ENCODE data around the gene SBNO2.

SBNO2 gene

DNA sequence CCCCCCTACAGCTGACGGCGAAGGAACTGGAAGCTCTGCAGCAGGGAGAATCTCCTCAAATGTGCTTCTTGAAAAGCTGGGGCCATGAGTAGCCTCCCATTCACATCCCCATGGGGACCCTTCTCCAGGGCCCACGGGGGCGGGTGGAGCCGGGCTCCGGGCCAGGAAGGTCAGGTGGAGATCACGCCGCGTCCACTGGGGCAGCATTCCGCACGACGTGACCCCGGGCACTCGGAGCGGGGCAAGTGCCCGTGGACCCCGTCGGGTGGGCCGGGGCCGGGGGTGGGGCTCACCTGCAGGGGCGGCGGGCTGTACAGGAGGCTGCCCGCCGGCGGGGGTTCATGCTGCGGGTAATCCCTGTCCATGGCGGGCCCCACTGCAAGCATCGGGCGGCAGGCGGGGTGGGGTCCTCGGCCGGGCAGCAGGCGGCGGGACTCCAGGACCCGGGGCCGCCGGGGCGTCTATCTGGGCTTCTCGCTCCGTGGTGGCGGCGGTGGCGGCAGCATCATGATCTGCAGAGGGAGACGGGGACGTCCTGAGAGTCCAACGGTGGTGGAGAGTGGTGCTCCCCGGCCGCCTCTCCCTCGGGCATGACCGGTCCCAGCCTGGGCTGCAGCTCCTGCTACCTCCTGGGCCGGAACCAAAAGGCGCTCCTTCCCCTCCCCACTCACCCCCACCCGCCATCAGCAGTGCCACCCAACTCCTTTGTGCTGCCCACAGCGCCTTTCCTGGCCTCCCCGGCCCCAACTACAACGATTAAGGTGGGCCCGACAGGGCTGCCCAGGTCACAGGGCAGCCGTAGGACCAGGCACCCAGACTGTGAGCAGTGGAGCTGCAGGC is 20.0 kb downstream of the SBNO2 start:
- FAIRE-seq: no peak

DNA sequence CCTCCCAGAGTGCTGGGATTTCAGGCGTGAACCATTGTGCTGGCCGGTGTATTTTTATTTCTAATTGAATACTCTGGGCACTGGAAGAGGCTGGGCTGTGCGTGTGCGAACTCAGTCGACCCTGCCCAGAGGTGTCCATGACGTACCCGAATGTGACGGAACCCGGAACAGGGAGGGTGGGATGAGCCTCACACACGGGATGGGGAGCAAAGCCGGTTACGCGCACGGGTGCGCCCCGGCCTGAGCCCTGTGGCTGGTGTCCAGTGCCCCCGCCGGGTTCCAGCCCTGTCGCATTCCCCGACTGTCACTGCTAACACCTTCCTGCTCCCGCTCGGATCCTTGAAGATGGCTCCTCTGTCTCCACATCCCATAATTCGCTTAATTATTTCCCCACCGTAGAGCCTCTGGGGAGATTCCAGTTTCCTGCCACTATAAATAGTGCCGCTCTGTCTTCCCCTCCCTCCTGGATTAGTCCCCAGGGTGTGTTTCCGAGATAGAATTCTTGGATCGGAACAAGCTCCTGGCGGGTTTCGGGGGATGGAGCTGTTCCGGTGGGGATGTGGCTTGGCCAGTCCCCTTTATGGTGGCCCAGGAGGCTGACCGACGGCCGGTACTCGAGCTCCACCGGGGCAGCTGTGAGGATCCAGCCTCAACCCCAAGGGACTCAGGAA is 22.0 kb downstream of the SBNO2 start:
- FAIRE-seq: no peak

DNA sequence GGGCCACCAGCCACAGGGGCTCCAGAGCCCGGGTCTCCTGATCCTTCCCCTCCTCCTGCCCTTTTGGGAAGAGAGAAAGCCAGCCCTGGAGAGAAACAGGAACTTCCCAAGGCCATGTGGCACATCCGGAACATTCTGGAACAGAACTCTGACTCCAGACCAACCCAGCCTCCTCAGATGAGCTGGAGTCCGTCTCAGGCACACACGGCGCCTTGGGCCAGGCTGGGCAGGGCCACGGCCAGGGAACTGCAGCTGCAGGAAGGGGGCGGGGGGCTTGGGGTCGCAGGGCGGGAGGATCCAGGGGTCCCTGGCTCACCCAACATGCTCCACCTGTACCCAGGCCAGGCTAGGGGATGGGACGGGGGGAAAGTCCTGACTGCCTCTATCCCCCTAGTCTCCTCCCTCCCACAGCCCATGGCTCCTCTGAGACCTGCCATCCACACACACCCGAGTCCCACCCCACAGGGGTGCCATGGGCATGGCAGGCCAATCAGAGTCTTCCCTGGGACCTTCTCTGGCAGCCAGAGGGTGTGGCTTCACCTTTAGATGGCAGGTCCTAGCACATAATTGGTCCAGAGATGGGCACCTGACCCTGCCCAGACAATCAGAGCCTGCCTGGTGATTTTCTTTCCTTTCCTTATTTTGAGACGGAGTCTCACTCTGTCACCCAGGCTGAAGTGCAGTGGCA is 22.9 kb downstream of the SBNO2 start:
- no peak for FAIRE-seq

DNA sequence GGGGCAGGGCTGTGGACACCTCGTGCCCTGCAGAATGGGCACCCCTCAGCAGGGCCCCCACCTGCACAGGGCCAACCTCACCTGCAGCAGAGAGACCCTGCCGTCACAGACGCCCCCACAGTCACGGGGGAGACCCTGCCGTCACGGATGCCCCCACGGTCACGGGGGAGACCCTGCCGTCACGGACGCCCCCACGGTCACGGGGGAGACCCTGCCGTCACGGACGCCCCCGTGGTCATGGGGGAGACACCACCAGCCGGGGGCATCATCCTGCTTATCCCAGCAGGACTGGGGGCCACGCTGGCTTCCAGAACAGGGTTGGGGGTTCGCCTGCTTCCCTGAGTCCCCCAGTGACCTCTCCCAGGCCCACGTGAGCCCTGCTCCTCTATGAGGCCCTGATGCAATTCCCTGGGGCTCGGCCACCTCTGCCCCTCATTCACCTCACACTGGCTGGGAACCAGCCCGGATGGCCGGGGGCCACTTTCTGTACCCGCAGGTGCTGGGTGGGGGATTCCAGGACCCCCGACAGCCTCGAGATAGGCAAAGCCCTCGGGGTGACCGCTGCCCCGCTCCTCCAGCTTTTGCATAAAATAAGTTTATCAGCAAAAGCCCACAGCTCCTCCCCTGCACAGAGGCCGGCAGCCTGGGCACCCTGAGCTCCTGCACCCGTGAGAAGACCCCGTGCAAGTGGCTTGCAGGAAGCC is 23.6 kb downstream of the SBNO2 start:
- no peak for FAIRE-seq

DNA sequence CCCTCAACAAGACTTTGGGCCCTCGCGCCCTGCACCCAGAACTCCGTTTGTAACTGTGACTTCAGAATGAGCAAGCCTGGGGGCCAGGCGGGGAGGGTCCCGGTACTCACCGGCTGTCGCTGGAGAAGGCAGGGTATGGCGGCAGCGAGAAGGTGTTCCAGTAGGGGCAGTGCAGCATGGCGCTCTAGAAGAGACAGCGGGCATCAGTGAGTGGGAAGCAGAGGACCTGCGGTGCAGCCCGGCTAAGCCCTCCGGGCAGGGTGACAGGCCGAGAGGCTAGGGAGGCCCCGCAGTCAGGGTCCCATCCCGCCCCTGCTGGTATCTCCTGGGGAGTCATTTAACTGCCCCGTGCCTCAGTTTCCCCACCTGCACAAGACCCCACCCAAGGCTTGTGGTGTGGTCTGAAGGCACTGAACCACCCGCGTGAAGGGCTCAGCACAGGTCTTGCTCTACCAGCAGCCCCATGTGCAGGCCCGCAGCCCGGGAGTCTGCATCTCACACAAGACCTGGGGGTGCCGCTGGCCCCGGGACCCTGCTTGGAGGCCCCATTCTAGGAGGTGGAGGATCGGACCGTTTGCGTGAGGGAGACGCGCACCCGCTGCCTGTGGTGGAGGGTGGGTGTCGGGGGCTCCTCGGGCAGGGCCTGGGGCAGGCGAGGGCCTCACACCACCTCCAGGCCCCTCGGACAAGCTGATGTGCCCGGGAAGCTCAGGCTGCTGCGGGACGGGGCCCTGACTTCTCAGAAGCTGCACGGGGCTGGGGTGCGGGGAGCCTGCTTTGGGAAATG is 24.6 kb downstream of the SBNO2 start:
- no peak for FAIRE-seq

DNA sequence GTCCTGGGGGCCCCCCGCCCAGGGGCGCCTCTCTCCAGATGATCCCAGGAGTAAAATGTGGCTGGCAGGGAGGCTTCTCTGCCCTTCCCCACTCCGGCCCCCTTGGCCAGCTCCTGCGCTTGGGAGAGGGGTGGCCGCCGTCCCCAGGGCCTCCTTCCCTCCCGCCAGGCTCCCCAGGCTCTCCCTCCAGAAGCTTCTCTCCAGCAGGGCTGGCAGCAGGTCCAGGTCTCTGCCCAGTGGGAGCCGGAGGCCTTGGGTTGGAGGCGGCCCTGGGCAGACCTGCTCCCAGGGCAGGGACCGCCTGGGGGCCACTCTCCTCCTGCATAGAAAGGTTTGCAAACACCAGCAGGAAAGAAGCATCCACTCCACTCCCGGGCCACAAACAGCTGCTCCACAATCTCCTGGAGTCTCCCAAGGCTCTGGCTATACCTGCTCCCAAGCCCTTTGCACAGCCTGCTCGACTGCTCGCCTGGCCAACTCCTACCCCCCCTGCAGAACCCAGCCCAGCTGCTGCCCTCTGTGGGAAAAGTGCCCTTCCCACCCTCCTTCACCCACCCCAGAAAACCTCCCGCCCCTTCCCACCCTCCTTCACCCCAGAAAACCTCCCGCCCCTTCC is 26.0 kb downstream of the SBNO2 start:
- FAIRE-seq: no peak

DNA sequence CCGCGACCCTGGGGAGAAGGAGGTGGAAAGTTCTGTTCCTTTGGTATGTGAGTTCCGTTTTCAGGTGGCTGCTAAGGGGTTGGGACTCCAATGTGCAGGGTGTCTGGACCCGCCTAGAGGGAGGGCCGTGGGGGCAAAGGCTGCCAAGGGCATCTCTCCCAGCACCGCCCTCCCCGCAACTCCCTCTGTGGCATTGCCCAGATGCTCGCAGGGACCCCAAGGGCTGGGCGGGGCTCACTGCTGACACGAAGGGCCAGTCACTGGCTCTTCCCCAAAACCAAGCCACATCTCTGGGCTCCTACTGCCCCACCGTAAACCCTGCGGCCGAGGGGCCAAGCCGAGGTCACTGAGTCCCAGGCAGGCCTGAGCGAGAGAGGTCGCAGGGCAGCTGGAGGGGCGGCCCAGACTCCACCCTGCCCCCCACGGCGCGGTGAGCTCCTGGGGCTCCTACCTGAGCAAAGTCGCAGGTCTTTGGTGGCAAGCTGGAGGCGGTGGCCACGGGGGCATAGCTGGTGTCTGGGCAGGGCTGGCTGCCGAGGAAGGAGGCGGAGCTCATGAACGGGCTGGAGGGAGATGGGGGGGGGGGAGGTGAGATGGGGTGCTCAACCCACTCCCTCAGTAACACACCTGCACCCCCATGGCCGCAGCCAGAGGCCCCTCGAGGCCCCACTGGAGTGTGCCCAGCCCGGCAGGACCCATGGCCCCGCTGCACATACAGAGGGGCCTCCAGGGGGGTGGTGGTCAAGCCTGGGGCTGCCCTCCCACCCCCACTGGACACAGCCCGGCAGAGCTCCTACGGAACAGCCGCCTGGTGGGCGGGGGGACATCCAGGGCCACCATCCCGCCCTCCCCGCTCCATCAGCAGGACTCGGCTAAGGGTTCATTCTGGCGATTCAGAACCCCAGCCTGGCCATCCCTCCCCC is 26.9 kb downstream of the SBNO2 start:
- no peak for FAIRE-seq

DNA sequence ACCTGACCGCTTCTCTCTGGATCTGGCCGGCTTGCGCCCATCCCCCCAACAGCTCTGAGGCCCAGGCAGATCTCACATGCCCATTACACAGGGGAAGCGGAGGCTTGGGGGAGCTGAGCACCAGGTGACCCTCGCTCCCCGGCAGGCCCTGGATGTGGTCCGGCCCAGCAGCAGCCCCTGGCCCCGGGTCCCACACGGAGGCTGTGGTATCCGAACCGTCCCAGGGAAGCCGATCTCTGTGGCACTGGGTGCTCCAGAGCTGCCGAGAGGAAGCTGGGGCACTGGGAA is 27.7 kb downstream of the SBNO2 start:
- FAIRE-seq: no peak

DNA sequence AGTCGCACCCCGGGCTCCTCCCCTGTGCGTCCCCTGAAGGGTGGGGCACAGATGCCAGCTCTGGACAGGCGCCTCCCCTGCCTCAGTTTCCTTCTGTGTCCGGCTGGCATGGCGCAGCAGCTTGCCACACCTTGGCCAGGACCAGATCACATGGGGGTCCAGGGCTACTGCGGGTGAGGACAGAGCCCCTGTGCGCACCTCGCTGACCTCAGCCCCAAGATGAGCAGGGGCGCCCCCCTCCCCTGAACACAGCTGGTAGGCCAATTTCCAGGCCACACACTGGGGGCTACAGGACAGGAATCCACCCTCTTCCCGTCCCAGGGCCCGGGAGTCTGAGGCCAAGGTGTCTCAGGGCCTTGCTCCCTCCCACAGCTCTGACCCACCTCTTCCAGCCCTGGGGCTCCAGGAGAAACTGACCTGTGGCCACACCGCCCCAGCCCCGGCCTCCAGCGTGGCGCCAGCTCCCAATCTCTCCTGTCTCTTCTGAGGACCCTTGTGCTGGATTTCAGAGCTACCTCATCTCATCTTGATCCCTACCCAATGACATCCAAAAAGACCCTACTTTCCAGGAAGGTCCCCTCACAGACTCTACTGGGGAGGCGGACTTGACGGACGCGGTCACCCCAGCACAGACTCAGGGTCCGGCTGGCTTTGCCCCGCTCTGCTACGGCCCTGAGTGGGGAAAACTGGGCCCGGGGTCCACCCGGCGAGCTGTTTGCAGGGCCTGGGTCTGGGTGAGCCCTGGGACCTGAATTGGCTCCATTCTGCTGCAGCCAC is 28.2 kb downstream of the SBNO2 start:
- no peak for FAIRE-seq

DNA sequence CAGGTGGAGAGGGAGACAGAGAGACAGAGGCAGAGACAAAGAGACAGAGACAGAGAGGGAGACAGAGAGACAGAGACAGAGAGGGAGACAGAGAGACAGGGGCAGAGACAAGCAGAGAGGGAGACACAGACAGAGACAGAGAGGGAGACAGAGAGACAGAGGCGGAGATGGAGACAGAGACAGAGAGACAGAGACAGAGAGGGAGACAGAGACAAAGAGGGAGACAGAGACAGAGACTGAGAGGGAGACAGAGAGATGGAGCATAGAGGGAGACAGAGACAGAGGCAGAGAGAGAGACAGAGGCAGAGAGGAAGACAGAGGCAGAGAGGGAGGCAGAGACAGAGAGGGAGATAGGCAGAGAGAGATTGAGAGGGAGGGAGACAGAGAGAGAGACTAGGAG is 29.3 kb downstream of the SBNO2 start:
- no peak for FAIRE-seq

DNA sequence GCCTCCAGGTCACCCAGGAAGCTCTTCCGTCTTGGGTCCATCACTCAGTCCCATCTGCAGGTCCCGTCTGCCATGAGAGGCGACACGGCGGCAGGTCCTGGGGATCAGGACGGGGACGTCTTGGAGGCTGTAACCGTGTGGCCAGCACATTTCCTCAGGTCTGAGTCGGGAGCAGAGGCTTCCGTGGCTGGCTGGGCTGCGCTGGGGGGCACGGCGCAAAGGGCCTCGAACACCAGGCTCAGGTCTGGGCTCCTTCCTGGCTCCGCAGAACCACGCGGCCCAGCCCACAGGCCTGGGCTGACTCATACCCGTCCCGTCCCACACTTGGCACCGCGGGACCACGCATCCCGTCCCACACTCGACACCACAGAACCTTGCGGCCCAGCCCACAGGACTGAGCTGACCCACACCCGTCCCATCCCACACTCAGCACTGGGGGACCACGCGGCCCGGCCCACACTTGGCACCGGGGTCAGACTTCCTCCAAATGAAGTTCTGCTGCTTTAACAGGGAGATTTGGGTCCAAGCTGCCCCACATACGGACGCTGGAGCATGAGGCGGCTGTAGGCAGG is 30.2 kb downstream of the SBNO2 start:
- no peak for FAIRE-seq

DNA sequence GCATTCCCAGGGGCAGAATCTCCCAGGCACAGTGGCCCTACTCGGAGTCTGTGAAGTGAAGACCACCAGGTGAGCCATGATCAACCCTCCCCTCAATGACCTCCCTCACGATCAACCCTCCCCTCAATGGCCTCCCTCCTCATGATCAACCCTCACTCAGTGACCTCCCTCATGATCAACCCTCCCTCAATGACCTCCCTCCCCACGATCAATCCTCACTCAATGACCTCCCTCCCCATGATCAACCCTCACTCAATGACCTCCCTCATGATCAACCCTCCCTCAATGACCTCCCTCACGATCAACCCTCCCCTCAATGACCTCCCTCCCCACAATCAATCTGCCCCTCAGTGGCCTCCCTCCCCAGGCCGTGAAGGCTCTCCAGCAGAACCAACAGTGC is 32.1 kb downstream of the SBNO2 start:
- no peak for FAIRE-seq

DNA sequence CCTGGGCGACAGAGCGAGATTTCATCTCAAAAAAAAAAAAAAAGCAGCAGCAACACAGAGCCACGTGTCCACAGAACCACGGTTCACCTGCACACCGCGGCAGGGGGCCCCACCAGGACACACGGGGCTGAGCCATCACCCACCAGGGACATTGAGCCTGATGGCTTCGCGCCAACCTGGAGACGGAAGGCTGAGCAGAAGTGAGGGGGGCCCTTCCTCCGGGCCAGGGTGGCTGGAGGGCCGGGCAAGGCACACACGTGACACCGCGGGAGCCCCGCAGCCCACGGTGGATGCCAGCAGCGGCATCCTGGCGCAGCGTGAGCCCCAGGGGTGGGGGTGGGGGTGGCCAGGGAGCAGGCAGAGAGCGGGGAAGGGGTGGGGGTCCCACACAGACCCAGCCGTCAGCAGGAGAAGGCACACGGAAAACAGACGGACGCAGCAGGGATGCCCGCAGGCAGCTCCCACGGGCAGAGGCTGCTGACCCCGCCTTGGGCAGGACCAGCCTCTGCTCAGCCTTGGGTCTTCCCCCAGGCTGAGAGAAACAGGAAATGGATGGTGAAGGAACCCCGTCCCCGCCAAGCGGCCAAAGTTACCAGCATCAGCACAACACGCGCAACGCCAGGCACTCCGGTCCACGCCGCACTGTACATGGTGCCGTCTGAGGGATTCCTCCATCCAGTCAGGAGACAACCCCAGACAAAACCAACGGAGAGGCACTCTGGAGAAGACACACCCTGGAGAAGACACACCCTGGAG is 33.6 kb downstream of the SBNO2 start:
- no peak for FAIRE-seq

DNA sequence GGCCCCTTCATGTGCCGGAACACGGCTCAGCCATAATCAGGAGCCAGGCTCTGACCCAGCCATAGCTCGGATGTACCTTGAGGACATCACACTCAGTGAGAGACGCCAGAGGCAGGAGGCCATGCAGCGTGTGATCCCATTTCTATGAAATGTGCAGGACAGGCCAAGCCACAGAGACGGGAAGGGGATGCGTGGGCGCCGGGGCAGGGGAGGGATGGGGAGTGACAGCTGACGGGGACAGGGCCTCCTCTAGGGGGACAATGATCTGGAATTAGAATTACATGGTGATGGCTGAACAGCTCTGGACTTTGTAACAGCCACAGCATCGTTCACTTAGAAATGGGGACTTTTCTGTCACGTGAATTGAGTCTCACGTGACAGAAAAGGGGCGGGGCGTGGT is 34.9 kb downstream of the SBNO2 start:
- no peak for FAIRE-seq

DNA sequence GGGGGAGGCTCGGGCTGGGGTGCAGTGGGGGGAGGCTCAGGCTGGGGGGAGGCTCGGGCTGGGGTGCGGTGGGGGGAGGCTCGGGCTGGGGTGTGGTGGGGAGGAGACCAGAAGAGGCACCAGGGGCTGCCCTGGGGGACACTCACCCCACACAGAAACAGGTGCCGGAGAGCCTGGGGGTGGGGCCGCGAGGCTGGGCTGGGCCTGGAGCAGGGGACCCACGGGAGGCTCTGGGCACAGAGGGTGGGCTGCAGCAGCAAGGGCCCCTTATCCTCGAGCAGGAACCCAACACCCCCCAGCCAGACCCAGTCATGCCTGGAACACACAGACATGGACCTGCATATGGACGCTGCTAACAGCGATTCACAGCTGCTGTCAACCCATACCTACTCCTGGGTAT is 35.9 kb downstream of the SBNO2 start:
- no peak for FAIRE-seq

DNA sequence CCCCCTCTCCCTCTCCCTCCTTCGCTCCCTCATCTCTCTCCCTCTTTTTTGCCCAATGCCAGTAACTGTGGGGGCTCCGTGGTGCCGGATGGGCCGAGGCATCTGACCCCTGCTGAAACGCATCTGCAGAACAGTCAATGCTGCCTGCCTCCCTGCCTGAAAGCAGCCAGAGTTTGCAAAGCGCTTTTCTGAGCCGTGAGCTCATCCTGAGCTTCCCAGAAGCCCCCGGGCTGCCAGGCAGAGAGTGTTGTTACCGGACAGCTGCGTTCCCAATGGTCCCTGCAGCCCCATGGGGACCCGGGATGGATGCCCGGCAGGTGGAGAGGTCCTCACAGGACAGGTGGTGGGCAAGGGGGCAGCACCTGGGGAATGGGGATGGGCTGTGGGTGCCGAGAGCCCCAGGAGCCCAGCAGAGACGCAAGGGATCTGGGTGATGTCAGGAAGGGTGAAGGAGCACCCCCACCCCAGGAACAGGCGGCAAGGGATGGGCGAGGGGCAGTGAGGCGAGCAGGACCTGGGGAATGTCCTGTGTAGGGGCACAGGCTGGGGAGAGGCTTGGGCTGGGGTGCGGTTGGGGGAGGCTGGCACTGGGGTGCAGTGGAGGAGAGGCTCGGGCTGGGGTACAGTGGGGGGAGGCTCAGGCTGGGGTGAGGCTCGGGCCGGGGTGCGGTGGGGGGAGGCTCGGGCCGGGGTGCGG is 37.3 kb downstream of the SBNO2 start:
- FAIRE-seq: no peak

DNA sequence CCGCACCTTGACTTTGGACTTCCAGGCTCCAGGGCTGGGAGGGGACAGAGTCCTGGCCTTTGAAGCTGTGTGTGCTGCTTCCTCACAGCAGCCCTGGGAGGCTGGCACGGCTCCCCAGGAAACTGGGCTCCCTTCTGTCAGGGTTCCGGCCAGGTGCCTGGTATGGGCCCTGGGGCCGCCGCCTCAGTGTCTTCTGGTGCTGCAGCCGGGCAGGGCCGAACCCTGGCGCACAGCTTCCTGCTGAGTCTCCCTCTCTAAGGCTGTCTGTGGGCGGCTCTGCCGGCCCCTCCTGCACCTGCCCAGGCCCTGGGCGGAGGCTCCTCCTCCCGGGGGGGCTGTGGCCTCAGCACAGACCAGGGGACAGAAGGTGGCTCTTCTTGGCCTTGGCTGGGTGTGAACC is 37.9 kb downstream of the SBNO2 start:
- FAIRE-seq: no peak

DNA sequence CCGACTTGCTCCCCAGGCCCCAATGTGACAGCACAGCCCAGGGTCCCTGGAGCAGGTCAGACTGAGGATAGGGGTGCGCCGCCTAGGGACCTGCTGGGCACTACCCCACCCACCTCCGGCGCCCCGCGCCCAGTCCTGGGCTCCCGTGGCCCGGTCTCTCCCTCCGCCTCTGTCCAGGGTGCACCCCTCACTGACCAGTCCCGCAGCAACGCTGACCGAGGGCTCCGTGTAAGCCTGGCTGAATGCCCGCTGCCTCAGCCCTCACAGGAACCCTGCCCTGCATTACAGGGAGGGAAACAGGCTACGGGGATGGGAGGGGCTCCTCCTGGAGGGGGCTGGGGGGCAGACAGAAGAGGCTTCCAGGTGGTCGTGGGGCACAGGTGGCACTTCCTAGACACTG is 38.6 kb downstream of the SBNO2 start:
- FAIRE-seq: no peak

DNA sequence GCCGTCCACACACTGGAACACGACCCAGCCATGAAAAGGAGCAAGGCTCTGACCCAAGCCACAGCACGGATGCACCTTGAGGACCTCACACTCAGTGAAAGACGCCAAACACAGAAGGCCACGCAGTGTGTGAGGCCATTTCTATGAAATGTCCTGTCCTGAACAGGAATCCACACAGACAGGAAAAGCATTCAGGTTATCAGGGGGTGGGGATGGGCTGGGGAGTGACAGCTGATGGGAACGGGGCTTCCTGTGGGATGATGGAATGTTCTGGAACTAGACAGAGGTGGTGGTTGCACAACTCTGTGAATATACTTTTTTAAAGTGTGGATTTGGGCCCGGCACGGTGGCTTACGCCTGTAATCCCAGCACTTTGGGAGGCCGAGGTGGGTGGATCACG is 39.6 kb downstream of the SBNO2 start:
- FAIRE-seq: no peak
